ENCODE results near the gene ZSCAN21.
"Not testable (repeated sequence)": the region's sequence is repeated elsewhere in the genome, so short reads cannot be mapped to it uniquely, and the experiment has no call there.

ZSCAN21 gene

GRCh38 chr7:100049441-100050291, at the start of gene ZSCAN21:
Gene ZSCAN21, plus strand, starts transcription at chr7:100049774. Its CDS starts 7,233 bp downstream, at chr7:100057007.
- DNase-seq = peak; percentile 78

DNA sequence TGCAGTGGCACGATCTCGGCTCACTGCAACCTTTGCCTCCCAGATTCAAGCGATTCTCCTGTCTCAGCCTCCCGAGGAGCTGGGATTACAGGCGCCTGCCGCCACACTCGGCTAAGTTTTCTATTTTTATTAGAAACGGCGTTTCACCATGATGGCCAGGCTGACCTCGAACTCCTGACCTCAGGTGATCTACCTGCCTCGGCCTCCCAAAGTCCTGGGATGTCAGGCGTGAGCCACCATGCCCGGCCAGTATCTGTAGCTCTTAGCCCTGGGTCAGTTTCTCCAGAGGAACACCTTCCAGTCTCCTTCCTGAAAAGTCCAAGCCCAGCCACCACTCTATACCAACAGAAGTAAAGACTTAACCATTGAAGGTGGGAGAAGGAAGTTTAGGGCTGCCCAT, 49.3 kb upstream of the ZSCAN21 start:
- DNase-seq = no peak

DNA sequence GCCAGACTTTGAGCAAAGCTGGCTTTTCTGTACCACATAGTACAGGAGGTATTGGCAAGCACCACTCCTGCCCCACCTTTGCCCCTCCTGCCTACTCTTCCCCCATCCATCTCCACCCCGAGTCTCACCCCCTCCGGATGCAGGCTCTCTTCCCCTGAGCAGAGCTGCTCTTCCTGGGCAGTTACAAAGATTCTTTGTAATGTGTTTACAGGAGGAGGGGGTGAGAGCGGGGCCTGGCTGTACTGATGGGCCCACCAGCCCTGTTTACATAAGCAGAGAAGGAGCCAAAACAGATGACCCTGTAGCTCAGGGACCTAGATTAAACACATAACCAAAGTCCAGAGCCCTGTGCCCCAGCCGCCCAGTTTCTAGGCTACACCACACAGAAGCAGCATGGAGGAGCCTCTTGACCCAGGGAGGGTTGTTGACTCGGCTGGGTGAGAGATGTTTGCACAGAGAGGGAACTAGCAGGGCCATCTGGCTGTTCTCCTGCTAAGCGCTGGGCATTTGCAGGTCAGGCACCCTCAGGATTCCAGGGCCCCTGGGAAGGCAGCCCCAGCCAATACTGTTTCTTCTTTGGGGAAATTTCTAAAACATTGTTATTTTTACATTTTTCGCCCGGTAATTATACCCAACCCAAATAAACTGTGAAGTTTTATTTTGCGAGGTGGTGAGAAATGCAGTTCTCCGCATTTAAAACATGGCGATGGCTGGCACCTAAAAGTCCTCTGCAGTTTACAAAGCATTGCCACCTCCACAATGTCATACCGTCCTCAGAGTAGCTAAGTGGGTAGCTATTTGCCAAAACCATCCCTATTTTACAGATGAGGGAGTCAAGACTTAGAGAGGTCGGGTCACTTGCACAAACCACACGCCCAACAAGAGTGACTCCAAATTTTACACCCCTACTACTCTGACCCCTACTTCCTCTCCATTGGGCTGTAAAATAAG, 45.6 kb upstream of the ZSCAN21 start:
- no peak for DNase-seq

DNA sequence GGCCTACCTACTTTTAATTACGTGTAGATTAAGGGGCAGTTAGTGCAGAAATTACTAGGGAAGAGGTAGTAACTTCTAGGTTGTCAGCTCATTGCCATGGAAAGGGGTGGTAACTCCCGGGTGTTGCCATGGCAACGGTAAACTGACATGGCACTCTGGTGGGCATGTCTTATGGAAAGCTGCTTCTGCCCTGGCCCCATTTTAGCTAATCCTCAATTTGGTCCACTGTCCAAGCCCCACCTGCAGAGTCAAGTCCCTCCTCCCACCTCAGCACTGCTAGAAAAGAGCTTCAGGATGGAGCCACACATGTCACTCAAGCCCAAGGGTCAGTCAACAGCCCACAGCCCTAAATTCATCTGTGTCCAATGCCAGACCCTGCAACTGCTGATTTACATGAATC, 41.7 kb upstream of the ZSCAN21 start:
- DNase-seq = no peak

GRCh38 chr7:100008525-100008924, 41.0 kb upstream of the ZSCAN21 start:
- no peak for DNase-seq

GRCh38 chr7:100009952-100010351, 39.6 kb upstream of the ZSCAN21 start:
- DNase-seq = not testable (repeated sequence)

GRCh38 chr7:100010901-100011300, 38.7 kb upstream of the ZSCAN21 start:
- no peak for DNase-seq

GRCh38 chr7:100011516-100011915, 38.1 kb upstream of the ZSCAN21 start:
- DNase-seq = no peak

GRCh38 chr7:100012385-100013327, 36.9 kb upstream of the ZSCAN21 start:
- DNase-seq = not testable (repeated sequence)

GRCh38 chr7:100013328-100013676, 36.3 kb upstream of the ZSCAN21 start:
- DNase-seq = no peak

DNA sequence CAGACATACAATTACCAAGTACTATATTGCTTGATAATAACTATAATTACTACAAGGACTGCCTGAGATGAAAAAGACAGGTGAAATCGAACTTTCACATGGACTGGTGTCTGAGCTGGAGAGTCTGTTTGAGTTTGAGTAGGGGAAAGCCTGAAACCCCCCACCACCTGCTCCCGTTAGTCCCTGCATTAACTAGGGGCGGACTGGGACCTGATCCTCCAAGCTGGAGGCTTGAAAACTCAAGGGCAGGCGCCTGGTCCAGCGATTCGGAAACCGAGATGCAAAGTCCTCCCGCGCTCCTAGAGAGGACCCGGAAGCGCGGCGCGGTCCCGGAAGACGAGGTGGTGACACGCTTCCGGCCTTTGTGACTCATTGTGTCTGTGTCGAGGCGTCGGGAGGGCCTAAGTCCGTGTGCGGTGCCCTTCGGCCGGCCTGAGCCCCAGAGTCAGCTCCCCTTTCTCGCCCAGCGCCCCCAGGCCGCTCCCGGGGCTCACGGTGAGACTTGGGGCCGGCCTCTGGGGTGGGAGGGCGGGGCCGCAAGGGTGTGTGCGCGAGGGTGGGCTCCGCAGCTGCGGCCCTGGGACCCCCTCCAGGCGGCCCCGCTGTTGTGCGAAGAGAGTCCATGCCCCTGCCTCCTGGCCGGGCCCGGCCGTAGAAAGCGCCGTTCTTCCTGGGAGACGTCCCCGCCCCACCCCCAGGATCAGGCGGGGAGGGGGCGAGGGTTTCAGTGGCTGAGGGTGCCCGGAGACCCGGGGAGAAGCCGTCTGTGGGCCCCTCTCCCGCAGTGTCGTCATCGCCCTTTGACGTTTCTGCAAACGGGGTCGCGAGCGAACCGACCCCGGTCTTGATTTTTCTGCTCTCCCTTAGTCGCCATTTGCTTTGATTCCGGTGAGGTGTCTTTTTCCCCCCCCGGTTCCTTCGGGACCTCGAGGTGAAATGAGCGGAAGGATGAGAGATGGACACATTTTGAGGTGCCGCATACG, 34.1 kb upstream of the ZSCAN21 start, which contains the start of gene ZKSCAN1:
Gene ZKSCAN1, plus strand, starts transcription at position 365 of the 983 bp plus-strand sequence. CDS start 7,911 bp downstream, outside the sequence.
- peak; percentile 85 for DNase-seq

- no peak for DNase-seq
Observed at GRCh38 chr7:100016215-100016901, 33.2 kb upstream of the ZSCAN21 start.

DNA sequence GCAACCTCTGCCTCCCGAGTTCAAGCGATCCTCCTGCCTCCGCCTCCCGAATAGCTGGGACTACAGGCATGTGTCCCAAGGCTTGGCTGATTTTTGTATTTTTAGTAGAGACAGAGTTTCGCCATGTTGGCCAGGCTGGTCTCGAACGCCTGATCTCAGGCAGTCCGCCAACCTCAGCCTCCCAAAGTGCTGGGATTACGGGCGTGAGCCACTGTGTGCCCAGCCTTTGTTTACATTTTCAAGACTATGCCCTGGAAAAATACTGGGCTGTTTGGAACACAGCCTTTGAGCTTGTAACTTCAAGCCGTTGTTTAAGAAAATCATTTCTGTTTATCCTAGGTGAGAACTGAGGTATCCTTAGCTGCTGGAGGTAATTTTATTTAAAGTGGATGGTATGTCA, 32.3 kb upstream of the ZSCAN21 start:
- no peak for DNase-seq

GRCh38 chr7:100017875-100018274, 31.7 kb upstream of the ZSCAN21 start:
- no peak for DNase-seq

GRCh38 chr7:100019908-100020307, 29.7 kb upstream of the ZSCAN21 start:
- no peak for DNase-seq

- no peak for DNase-seq
Observed at GRCh38 chr7:100021297-100021696, 28.3 kb upstream of the ZSCAN21 start.

- no peak for DNase-seq
Observed at GRCh38 chr7:100022621-100023020, 27.0 kb upstream of the ZSCAN21 start.

DNA sequence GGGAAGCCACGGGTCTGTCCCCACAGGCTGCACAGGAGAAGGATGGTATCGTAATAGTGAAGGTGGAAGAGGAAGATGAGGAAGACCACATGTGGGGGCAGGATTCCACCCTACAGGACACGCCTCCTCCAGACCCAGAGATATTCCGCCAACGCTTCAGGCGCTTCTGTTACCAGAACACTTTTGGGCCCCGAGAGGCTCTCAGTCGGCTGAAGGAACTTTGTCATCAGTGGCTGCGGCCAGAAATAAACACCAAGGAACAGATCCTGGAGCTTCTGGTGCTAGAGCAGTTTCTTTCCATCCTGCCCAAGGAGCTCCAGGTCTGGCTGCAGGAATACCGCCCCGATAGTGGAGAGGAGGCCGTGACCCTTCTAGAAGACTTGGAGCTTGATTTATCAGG, 26.0 kb upstream of the ZSCAN21 start:
- no peak for DNase-seq

DNA sequence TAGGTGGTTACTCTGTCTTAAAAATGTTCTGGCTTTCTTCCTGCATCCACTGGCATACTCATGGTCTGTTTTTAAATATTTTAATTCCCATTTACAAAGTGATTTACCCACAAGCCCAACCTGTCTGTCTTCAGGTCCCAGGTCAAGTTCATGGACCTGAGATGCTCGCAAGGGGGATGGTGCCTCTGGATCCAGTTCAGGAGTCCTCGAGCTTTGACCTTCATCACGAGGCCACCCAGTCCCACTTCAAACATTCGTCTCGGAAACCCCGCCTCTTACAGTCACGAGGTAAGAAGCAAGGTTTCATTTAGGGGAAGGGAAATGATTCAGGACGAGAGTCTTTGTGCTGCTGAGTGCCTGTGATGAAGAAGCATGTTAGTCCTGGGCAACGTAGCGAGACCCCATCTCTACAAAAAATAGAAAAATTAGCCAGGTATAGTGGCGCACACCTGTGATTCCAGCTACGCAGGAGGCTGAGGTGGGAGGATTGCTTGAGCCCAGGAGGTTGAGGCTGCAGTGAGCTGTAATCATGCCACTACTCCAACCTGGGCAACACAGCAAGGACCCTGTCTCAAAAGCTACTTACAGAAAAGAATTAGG, 25.5 kb upstream of the ZSCAN21 start:
- no peak for DNase-seq

- no peak for DNase-seq
Observed at GRCh38 chr7:100027197-100027596, 22.4 kb upstream of the ZSCAN21 start.

Data from NCI-H2171 treated with DMSO at 0.1 percent for 48 hours (cell line).